Fibroblast of pulmonary artery (primary cell): ENCODE data around the gene NUDT17.

ENCODE experiments used
- DNase-seq: peaks from one replicate; pipeline ENCODE4 v3.0.0-alpha.2; 2010; ENCODE audit warnings: low read depth
- H3K4me3 ChIP-seq: replicated peaks from 2 replicates; pipeline ENCODE4 v1.5.1; 2011; ENCODE audit warnings: low read depth, mild to moderate bottlenecking, control low read depth, low read length, moderate library complexity
- TF ChIP-seq, protein P1 (sequence below): IDR thresholded peaks from 2 replicates; pipeline ENCODE4 v1.5.1; 2011; ENCODE audit warnings: mild to moderate bottlenecking, control low read depth, low read length, inconsistent platforms; ENCODE audit errors: missing control alignments

The NUDT17 gene

DNA sequence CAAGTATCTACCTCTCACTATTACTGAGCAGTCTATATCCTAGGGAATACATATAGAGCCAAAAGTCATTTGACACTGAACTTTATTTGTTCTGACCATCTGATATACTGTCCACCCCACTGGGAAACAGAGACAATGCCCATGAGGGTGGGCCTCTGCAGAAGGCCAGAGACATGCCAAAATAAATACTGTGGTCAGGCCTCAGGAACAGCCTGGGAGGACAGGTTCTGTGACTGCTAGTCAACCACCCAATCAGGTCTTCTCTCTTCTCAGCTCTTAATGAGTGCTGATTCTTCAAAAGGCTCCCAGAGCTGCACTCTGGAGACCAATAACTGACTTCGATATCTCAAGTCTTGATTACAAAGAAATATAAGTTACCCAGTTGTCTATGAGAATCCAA is 45.7 kb downstream of the NUDT17 start:
- TF ChIP-seq, protein P1, sequence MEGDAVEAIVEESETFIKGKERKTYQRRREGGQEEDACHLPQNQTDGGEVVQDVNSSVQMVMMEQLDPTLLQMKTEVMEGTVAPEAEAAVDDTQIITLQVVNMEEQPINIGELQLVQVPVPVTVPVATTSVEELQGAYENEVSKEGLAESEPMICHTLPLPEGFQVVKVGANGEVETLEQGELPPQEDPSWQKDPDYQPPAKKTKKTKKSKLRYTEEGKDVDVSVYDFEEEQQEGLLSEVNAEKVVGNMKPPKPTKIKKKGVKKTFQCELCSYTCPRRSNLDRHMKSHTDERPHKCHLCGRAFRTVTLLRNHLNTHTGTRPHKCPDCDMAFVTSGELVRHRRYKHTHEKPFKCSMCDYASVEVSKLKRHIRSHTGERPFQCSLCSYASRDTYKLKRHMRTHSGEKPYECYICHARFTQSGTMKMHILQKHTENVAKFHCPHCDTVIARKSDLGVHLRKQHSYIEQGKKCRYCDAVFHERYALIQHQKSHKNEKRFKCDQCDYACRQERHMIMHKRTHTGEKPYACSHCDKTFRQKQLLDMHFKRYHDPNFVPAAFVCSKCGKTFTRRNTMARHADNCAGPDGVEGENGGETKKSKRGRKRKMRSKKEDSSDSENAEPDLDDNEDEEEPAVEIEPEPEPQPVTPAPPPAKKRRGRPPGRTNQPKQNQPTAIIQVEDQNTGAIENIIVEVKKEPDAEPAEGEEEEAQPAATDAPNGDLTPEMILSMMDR, result no peak
- no peak overlapping the region for H3K4me3 ChIP-seq
- DNase-seq, result peak; percentile 78

DNA sequence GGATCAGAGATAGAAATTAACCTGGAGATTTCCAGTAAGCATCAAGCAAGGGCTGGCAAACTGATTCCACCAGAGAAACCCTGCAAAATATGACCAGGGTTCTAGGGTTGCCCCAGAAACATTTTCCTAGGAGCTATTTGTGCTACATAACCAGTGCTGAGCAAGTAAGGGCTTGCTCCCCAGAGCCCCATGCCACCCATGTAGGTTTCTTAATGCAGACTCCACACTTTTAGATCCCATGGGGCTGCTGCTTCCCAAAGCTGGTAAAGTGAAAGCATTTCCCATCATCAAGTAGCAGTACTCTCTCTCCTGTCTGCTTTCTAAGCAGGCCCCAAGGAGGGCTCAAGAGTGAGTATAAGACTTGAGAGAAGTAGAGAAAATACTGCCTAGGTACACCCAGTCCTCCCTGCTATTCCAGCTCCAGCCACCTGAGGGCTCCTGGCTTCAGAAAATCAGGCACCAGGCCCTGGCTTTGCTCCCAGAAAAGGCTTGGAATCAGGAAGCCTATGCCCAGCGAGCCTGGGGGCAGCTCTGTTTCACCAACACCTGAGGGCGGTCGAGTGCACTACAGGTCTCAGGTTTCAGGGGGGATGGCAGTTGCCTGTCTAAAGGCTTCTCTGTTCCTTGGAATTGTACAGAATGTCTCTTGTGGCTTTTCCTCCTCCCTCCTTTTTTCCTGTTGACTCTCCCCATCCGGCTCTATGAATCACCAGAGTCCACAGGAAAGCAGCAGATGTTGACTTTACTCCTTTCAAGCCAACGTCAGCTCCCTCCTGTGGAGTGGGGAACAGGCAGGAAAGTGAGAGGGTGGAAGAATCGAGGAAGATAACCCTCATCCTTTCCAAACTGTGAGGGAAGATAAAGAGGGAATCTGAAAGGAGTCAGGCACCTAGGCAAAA is 46.4 kb downstream of the NUDT17 start:
- H3K4me3 ChIP-seq, result no peak overlapping the region
- TF ChIP-seq, protein P1, result peak; percentile 91
- peak; percentile 100 for DNase-seq

DNA sequence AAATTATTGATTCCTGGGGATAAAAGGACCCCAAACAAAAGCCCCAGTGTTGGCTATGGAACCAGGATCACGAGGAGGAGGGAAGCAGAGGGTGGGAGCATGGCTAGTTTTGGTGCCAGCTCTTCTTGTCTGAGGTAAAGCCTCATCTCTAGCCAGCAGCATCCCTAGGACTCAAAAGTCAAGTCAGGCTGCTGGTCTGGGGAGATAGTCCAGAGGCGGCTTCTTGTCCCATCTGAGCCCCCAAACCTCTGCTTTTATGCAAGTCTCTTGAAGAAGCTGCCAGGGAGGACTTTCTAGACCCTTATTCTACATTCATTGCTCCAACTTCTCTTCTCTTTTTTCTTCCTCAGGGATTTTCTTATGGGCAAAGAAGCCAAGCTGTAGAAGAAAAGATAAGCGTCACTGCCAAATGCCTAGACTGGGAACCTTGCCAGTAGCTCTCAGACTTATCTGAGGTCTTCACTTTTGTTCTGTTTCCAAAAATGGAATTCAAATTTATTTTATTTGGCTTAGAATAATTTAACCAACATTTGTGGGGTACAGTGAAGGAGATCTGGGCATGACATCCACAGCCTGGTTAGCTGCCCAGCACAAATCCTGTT is 47.2 kb downstream of the NUDT17 start:
- DNase-seq, result peak; percentile 80
- TF ChIP-seq, protein P1, result no peak
- peak overlapping the region; percentile 2 for H3K4me3 ChIP-seq

DNA sequence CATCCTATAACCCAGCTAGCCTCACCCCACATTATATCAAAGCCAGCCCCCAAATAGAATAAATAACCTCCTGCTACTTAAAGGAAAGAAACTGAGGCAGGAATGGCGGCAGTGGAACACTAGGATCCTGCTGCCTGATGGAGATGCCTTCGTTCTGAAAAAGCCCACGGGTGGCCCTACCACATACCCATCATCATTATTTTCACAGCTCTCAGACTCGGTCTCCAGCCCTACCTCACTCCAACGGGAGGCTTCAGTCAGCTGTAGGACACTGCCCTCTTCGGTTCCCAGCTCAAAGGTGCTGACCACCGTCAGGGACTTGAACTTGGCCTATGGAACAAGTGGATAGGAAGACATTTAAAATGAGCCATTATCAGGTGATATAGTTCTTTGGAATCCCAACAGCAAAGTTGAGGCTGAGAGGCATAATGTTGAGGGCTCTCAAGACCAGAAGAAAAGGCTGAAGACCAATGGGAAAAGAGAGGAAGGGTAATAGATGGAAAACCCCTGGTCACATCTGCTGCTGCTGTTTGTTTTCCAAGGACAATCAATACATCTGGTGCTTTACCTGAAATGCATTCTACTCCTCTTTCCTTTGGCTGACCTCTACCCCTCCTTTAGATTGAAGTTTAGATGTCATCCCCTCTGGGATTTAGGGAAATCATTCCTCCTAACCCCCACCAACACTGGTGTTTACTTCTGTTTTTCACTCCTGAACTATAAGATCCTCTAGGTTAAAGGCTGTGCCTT is 48.1 kb downstream of the NUDT17 start:
- TF ChIP-seq, protein P1, result no peak
- DNase-seq, result no peak
- H3K4me3 ChIP-seq, result no peak overlapping the region

DNA sequence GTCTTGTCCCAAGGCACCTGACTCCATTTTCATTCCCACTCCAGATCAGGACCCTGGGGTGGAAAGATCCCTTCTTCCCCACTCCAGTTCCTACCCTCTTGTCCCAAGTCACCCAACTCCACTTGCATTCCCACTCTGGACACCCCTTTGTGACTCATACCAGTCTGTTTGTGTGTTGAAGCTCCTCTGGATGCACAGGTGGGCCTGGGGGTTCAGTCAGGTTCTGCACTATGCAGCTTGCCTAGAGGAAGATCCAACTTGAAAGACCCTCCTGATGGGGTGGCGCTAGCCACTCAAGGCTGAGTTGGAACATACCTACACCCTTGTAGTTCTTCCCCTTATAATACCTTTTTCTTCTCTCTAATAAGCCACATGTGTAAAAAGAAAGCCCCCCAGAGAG is 50.0 kb downstream of the NUDT17 start:
- no peak for DNase-seq
- TF ChIP-seq, protein P1, result no peak
- H3K4me3 ChIP-seq, result no peak overlapping the region

DNA sequence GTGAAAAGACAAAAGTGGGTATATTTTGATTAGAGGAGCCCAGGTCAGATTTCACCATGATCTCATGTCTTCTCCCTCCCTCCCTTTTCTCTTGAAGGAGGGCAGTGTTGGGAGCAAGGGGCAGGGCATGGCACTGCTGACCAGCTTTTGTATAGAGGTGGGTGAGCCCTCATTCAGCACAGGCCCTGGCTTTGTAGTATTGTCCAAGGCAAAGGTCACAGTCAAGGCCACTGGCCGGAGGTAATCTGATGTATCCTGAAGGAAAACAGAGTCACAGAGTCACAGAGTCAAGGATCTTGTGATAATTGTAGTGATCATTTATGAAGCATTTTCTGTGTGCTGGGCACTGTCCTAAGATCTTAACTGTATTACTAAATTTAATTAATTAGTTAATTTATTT is 52.5 kb downstream of the NUDT17 start:
- no peak overlapping the region for H3K4me3 ChIP-seq
- DNase-seq, result no peak
- TF ChIP-seq, protein P1, result no peak
